PFSK-1 (cell line): Measurements from ENCODE around the gene RAMAC.

Experiments used
- POLR2AphosphoS5 ChIP-seq: IDR thresholded peaks from 2 replicates; pipeline ENCODE4 v1.6.1; 2012; ENCODE audit warnings: low read depth, mild to moderate bottlenecking, control low read depth, low read length, moderate library complexity
- SIN3A ChIP-seq: IDR thresholded peaks from 2 replicates; pipeline ENCODE4 v1.6.1; 2012; ENCODE audit warnings: mild to moderate bottlenecking, low read length, moderate library complexity, borderline replicate concordance; ENCODE audit not compliant: insufficient read depth

DNA sequence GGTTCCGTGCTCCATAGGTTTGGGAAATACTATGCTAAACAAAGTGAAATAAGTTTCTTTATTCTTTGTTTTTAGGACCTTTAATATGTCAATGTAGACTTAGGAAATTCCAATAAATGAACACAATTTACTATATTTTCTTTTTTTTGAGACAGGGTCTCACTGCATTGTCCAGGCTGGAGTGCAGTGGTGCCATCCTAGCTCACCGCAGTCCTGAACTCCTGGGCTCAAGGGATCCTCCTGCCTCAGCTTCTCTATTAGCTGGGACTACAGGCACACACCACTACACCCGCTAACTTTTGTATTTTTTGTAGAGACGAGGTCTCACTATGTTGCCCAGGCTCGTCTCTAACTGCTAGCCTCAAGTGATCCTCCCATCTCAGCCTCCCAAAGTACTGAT lies 21.1 kb upstream of the RAMAC start:
- no peak for TF ChIP-seq POLR2AphosphoS5
- no peak for TF ChIP-seq SIN3A
